Raji (cell line): ENCODE results near the gene HBG1.

Experiments used
- POLR2A ChIP-seq: IDR thresholded peaks from 2 replicates; pipeline ENCODE4 v1.6.1; 2011; ENCODE audit warnings: low read depth, low read length, control low read depth; ENCODE audit not compliant: insufficient read depth

Gene HBG1

GRCh38 chr11:5223686-5224085 lies 26.0 kb downstream of the HBG1 start:
- no peak for TF ChIP-seq POLR2A

- no peak for TF ChIP-seq POLR2A
Measured at GRCh38 chr11:5223146-5223545, 26.5 kb downstream of the HBG1 start.

GRCh38 chr11:5210376-5210885 lies 39.2 kb downstream of the HBG1 start:
- no peak for TF ChIP-seq POLR2A

- TF ChIP-seq POLR2A = no peak
Measured at GRCh38 chr11:5204787-5205186, 44.9 kb downstream of the HBG1 start.

GRCh38 chr11:5203366-5203765 lies 46.3 kb downstream of the HBG1 start:
- TF ChIP-seq POLR2A = no peak

GRCh38 chr11:5200582-5200981 lies 49.1 kb downstream of the HBG1 start, which contains the start of gene OR51V1:
Gene OR51V1 (minus strand): TSS chr11:5200682. CDS start chr11:5200682, 0 bp downstream.
- no peak for TF ChIP-seq POLR2A

GRCh38 chr11:5198285-5198684 lies 51.4 kb downstream of the HBG1 start:
- TF ChIP-seq POLR2A = no peak
